Aorta (tissue), 5 donors: ENCODE measurements around the gene CELF2. TPM values are rescaled to one million over a fixed set of nuclear protein-coding genes. Genes with fewer than 3 reads are reported as not detected.

ENCODE experiments used
- ATAC-seq: fragments of 200-7000 bp; cut with Tn5 transposase; one replicate; pipeline ENCODE4 v1.9.1; 2022; ENCODE audit warnings: moderate library complexity; ENCODE audit not compliant: low FRiP score
- DNase-seq, 2 donors: peaks; one replicate each; pipeline ENCODE4 v3.0.0-alpha.2; 2020
- H3K27ac ChIP-seq, 2 donors: one replicate each; pipeline ENCODE4 v1.5.1; 2013; ENCODE audit warnings: low read length in 2 of 2, mild to moderate bottlenecking in 2 of 2, moderate library complexity in 2 of 2, control low read depth in 1 of 2, inconsistent platforms in 1 of 2, low read depth in 1 of 2
- H3K27me3 ChIP-seq, 2 donors: one replicate each; pipeline ENCODE4 v1.6.1; 2013; ENCODE audit warnings: control low read depth in 1 of 2, low read length in 1 of 2, mild to moderate bottlenecking in 1 of 2, moderate library complexity in 1 of 2; ENCODE audit not compliant: insufficient read depth in 2 of 2, control insufficient read depth in 1 of 2
- H3K36me3 ChIP-seq, 2 donors: one replicate each; pipeline ENCODE4 v1.6.1; 2013; ENCODE audit warnings: control low read depth in 1 of 2, low read length in 1 of 2, mild to moderate bottlenecking in 1 of 2; ENCODE audit not compliant: insufficient read depth in 2 of 2, control insufficient read depth in 1 of 2
- H3K4me1 ChIP-seq, 2 donors: one replicate each; pipeline ENCODE4 v1.6.1; 2013; ENCODE audit warnings: low read length in 2 of 2, control low read depth in 1 of 2, mild to moderate bottlenecking in 1 of 2, moderate library complexity in 1 of 2; ENCODE audit not compliant: insufficient read depth in 2 of 2, control insufficient read depth in 1 of 2
- H3K4me3 ChIP-seq, 2 donors: one replicate each; pipeline ENCODE4 v1.5.1; 2013; ENCODE audit warnings: low read length in 2 of 2, control low read depth in 1 of 2, mild to moderate bottlenecking in 1 of 2
- H3K9me3 ChIP-seq: one replicate; pipeline ENCODE4 v1.6.1; 2013; ENCODE audit warnings: mild to moderate bottlenecking, low read length; ENCODE audit not compliant: control insufficient read depth
- WGBS, 2 donors: extraction: QIAGEN DNeasy Blood & Tissue Kit; methylation state at CpG; one replicate each; pipeline ENCODE4 v1.1.7; 2013; 5-methylcytosine and 5-hydroxymethylcytosine counted together
- intact Hi-C, 2 donors: fragments of 100-400 bp; cut with DNase I; formaldehyde crosslinking; loops; one replicate each; pipeline versions ENCODE4 v1.14.2 to v1.15.0; 2022
- polyA plus RNA-seq, 2 donors: library from polyadenylated mRNA; stranded (reverse); fragments of 200-250 nt; gene quantifications; one replicate each; pipeline ENCODE4 v1.2.3, GENCODE V29; 2013
- total RNA-seq, 2 donors: library from RNA; stranded (reverse); fragmentation: NEBNext Ultra II Directional; extraction: Animal tissue kit (Norgen Biotek cat#: 25700); gene quantifications; one replicate each; pipeline ENCODE4 v1.2.1, GENCODE V29; 2021
- donor health status: healthy with polysubstance abuse.
- donor health status: Bipolar disorder and iron deficiency.
- donor health status: DM: no; HTN: no; CAD: no.
- donor health status: DM: no; HTN: no; CAD: no.
- donor health status: DM: yes; HTN: yes; CAD: no.

The CELF2 gene
- total and polyA plus RNA-seq, 4 donors: 10.9 to 55.4 (median 36.4) TPM

DNA sequence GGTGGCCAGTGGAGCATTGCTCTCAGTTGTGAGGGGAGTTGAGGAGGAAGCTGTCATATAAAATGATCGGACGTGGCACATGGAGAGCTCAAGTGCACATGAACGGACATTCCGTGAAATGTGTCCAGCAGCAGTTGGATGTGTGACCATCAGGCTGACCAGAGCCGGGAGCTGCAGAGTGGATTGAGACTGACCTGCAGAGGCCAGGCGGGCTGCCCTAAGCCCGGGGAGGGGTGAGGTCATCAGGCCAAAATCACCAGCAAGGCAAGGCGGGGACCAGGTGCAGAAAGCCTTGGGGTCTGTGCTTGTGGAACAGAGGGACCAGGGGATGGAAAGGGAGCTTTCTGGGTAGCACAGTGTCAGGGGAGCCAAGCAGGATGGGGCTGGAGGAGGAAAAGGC, 279.5 kb downstream of the CELF2 start:
- ATAC-seq: no peak
- WGBS, 2 donors: 98% methylated on average over 8 of the region's 8 CpGs
- H3K36me3 ChIP-seq: peaks cover 4 to 7% of the 10 kb centered on the region in 2 donors
- intact Hi-C loops: no loop called here
- H3K27ac ChIP-seq: no peak overlapping the region
- no peak for DNase-seq
- H3K4me3 ChIP-seq: no peak overlapping the region
- H3K27me3 ChIP-seq: no peaks in the 10 kb centered on the region
- no peaks in the 10 kb centered on the region for H3K4me1 ChIP-seq
- H3K9me3 ChIP-seq: no peaks in the 10 kb centered on the region

DNA sequence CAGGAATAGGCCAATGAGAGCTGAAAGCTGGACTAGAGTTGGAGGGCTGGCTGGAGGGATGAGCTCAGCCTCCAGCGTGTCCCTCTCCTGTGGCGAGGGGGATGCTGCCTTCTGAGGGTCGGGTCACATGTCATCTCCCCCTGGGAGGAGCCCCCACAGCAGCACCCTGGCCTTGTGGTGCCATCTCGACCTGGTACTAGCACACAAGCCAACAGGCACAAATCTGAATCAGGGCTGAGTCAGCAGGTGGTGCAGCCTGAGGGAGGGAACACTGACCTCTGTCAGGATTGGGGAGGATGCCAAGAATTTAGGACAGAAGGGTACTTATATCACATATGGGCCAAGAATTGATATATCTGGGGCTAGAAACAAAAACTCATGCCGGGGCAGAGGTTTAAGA, 280.4 kb downstream of the CELF2 start:
- no peak overlapping the region for H3K27ac ChIP-seq
- intact Hi-C loops: no loop called here
- ATAC-seq (no peak), DNase-seq (no peak)
- H3K9me3 ChIP-seq: no peaks in the 10 kb centered on the region
- no peak overlapping the region for H3K4me3 ChIP-seq
- H3K27me3 ChIP-seq: no peaks in the 10 kb centered on the region
- no peaks in the 10 kb centered on the region for H3K4me1 ChIP-seq
- 89 to 90% methylated on average over 5 of the region's 5 CpGs for WGBS, 2 donors
- peaks cover 0 to 4% of the 10 kb centered on the region in 2 donors for H3K36me3 ChIP-seq

DNA sequence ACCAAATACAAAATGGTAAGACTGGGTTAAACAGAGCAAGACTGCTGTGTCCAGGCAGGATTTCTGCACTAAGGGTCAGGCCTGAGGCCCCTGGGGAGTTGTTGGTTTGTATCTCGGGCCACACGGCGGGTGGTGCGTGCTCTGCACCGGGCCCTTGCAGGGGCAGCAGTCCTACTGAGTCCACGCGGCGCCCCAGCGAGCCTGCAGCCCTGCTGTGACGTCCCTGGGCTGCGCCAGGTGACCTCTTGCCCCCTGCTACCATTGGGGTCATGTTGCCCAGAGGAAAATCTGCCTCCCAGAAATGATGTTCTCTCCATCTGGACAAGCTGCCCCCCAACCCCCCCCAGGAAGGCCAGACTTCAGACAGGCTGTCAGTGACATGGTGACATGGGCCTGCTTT, 281.5 kb downstream of the CELF2 start:
- intact Hi-C loops: no loop called here
- Histone ChIP-seq H3K4me3 (no peak overlapping the region), H3K4me1 (no peaks in the 10 kb centered on the region), H3K36me3 (peaks cover 0 to 7% of the 10 kb centered on the region in 2 donors), H3K9me3 (peaks cover 2% of the 10 kb centered on the region), H3K27me3 (no peaks in the 10 kb centered on the region), H3K27ac (no peak overlapping the region)
- WGBS, 2 donors: 77 to 81% methylated on average over 11 of the region's 11 CpGs
- ATAC-seq (no peak), DNase-seq (peak in 1 of 2 donors; percentile 61)

DNA sequence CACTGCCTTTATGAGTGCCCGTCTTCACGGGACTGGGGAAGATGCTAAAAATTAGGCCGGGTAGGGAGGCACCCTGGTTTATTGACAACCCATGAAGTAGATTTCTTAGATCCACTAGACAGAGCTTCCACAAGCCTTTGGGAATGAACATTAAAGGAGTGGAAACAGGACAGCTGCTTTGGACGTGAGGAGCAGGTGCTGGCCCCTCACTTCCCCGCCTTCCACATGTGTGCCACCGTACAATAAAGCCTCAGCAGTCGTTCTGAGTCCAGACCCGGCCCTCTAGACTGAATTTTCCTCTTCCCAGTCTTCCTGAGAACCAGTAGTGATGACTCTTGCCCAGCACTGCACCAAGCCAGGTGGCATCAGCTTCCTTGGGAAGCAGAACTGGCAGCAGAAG, 282.4 kb downstream of the CELF2 start:
- no peaks in the 10 kb centered on the region for H3K4me1 ChIP-seq
- DNase-seq (peak in 1 of 2 donors; percentile 64), ATAC-seq (no peak)
- 87 to 88% methylated on average over 8 of the region's 8 CpGs for WGBS, 2 donors
- H3K27me3 ChIP-seq: no peaks in the 10 kb centered on the region
- H3K27ac ChIP-seq: no peak overlapping the region
- intact Hi-C loops: no loop called here
- H3K4me3 ChIP-seq: no peak overlapping the region
- H3K9me3 ChIP-seq: peaks cover 2% of the 10 kb centered on the region
- peaks cover 0 to 7% of the 10 kb centered on the region in 2 donors for H3K36me3 ChIP-seq

DNA sequence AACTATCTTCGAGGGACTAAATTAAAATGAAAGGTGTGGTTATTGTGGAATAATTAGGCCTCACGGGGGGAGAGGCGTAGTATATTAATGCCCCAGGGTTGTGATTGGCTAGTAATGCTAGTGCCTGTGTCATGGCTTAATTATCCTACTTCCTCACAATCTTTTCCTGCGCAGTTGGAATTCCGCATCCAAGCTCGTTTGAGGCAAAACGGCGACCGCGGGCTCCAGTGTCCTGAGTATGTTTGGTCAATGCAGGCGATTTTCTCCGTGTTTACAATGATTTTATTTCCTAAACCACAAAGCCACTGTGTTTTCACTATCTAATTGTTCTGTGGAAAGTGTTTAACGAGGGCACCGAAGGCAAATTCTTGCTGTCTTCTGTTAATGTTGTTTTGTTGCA, 282.9 kb downstream of the CELF2 start:
- Histone ChIP-seq H3K4me3 (no peak overlapping the region), H3K4me1 (no peaks in the 10 kb centered on the region), H3K36me3 (peaks cover 0 to 7% of the 10 kb centered on the region in 2 donors), H3K9me3 (peaks cover 2% of the 10 kb centered on the region), H3K27ac (no peak overlapping the region), H3K27me3 (no peaks in the 10 kb centered on the region)
- WGBS, 2 donors: 86 to 88% methylated on average over 14 of the region's 14 CpGs
- intact Hi-C loops: no loop called here
- peak in 1 of 2 donors; percentile 60 for DNase-seq
- ATAC-seq: no peak

DNA sequence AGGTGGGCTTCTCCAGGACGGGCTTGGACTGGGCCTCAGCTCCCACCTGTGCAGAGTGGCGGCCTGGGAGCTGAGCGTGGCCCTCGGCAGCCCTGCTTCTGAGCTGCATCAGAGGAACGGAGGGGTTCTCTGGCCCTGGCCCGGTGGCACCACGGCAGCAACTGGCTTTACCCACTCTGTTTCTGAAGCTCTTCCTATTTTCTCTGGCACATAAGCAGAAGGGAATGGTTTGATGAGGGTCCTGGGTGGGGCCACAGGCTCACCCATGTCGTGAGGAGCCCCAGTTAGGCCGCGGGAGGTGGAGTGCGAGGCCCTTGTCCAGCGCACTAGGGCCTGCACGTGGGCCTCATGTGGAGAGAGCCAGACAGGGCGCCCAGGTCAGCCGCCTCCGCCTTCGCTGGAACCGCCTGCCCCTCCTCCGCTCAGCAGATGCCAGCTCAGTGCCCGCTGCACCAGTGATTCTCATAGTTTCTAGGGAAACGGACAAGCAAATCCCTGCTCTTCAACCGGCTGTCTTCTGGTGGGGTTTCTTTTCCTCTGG, 284.0 kb downstream of the CELF2 start:
- peaks cover 0 to 7% of the 10 kb centered on the region in 2 donors for H3K36me3 ChIP-seq
- intact Hi-C loops: no loop called here
- no peak overlapping the region for H3K4me3 ChIP-seq
- H3K27ac ChIP-seq: no peak overlapping the region
- H3K27me3 ChIP-seq: no peaks in the 10 kb centered on the region
- WGBS, 2 donors: 88 to 91% methylated on average over 22 of the region's 22 CpGs
- ATAC-seq (no peak), DNase-seq (peak in 1 of 2 donors; percentile 52)
- peaks cover 4% of the 10 kb centered on the region for H3K9me3 ChIP-seq
- no peaks in the 10 kb centered on the region for H3K4me1 ChIP-seq

DNA sequence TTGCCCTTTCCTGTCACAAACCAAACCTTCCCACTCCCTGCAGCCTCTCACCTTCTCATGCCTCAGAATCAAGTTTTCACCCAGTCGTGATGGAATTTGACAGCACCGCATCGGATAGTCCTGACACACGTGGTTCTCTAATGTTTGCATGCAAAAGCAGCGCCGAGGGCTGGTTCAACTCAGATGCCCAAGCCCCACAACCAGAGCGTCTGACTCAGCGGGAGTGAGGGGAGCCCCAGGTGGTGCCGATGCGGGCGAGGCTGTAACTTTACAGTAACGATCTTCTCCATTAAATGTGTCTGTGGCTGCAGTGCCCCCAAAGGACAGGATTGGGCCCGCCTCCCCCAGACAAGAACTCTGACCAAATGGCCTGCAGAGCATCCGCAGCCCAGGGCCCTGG, 284.5 kb downstream of the CELF2 start:
- Histone ChIP-seq H3K27ac (no peak overlapping the region), H3K9me3 (peaks cover 6% of the 10 kb centered on the region), H3K4me1 (no peaks in the 10 kb centered on the region), H3K4me3 (no peak overlapping the region), H3K36me3 (peaks cover 0 to 11% of the 10 kb centered on the region in 2 donors), H3K27me3 (no peaks in the 10 kb centered on the region)
- DNase-seq (peak in 1 of 2 donors; percentile 45), ATAC-seq (no peak)
- 93 to 94% methylated on average over 14 of the region's 14 CpGs for WGBS, 2 donors
- intact Hi-C loops: no loop called here

DNA sequence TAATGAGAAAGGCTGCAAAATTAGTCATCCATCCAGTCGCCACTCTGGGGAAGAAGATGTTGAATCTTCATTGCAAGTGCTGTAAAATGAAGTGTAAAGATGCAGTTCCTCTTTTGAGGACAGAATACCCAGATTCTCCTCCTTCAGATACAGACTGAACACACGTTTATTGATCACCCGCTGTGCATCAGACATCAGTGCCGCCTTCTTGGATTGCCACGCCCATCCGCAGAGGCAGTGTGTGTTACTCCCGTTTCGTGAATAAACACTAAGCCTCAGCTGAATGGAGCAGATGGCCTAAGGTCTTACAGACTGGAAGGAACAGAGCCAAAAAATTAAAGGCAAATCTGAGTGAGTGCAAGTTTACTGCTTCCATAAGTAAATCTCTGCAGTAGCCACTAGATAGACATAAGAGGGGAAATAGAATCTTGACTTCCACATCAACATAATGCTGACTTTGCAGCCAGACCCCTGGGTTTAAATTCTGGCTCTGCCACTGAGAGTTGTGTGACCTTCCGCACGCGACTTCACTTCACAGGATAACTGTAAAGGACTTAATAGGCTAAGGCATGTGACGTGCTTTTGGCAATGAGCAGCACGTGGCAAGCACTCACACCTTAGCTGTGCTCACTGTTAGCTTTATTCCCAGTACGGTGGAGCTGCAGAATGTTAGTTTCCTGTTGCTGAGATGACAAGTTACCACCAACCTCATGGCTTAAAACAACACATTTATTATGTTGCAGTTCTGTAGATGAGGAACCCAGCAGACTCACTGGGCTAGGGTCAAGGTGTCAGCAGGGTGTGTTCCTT, 285.9 kb downstream of the CELF2 start:
- H3K36me3 ChIP-seq: peaks cover 0 to 11% of the 10 kb centered on the region in 2 donors
- H3K9me3 ChIP-seq: peaks cover 8% of the 10 kb centered on the region
- H3K4me1 ChIP-seq: no peaks in the 10 kb centered on the region
- DNase-seq (peak in 1 of 2 donors; percentile 46), ATAC-seq (no peak)
- 93 to 94% methylated on average over 14 of the region's 14 CpGs for WGBS, 2 donors
- H3K27me3 ChIP-seq: no peaks in the 10 kb centered on the region
- H3K27ac ChIP-seq: no peak overlapping the region
- no peak overlapping the region for H3K4me3 ChIP-seq
- intact Hi-C loops: no loop called here
